GM23248 (cell line): ENCODE measurements around the gene TMEM106A. TPM values are rescaled to one million over a fixed set of nuclear protein-coding genes. Genes with fewer than 3 reads are reported as not detected.
"Not testable (repeated sequence)": the region's sequence is repeated elsewhere in the genome, so short reads cannot be mapped to it uniquely, and the experiment has no call there.

ENCODE experiments used
- DNase-seq: peaks from one replicate; pipeline ENCODE4 v3.0.0-alpha.2; 2015
- H2AFZ ChIP-seq: fragments of 200-600 bp; sonication (generic); 2 replicates; pipeline ENCODE4 v1.6.1; 2016; ENCODE audit warnings: antibody characterized with exemption
- H3F3A ChIP-seq: fragments of 200-600 bp; sonication (generic); 2 replicates; pipeline ENCODE4 v1.6.1; 2016; ENCODE audit warnings: mild to moderate bottlenecking, antibody characterized with exemption, mixed run types; ENCODE audit not compliant: insufficient read depth
- H3K27ac ChIP-seq: fragments of 200-600 bp; sonication (generic); 2 replicates; pipeline ENCODE4 v1.5.1; 2016; ENCODE audit warnings: mild to moderate bottlenecking
- H3K27me3 ChIP-seq: fragments of 200-600 bp; sonication (generic); replicated peaks from 2 replicates; pipeline ENCODE4 v1.6.1; 2016; ENCODE audit warnings: mild to moderate bottlenecking; ENCODE audit not compliant: insufficient read depth
- H3K36me3 ChIP-seq: fragments of 200-600 bp; sonication (generic); 2 replicates; pipeline ENCODE4 v1.6.1; 2016; ENCODE audit warnings: low read depth, mild to moderate bottlenecking
- H3K4me1 ChIP-seq: fragments of 200-600 bp; sonication (generic); 2 replicates; pipeline ENCODE4 v1.6.1; 2016; ENCODE audit warnings: mild to moderate bottlenecking; ENCODE audit not compliant: insufficient read depth
- H3K4me2 ChIP-seq: fragments of 200-600 bp; sonication (generic); one replicate; pipeline ENCODE4 v1.6.1; 2016; ENCODE audit warnings: mild to moderate bottlenecking; ENCODE audit not compliant: unreplicated experiment
- H3K4me3 ChIP-seq: fragments of 200-600 bp; sonication (generic); 2 replicates; pipeline ENCODE4 v1.5.1; 2016; ENCODE audit warnings: mild to moderate bottlenecking
- H3K79me2 ChIP-seq: fragments of 200-600 bp; sonication (generic); 2 replicates; pipeline ENCODE4 v1.6.1; 2016; ENCODE audit warnings: mild to moderate bottlenecking; ENCODE audit not compliant: insufficient read depth
- H3K9ac ChIP-seq: fragments of 200-600 bp; sonication (generic); 2 replicates; pipeline ENCODE4 v1.6.1; 2016; ENCODE audit warnings: mild to moderate bottlenecking
- H3K9me2 ChIP-seq: fragments of 200-600 bp; sonication (generic); 2 replicates; pipeline ENCODE4 v1.6.1; 2016; ENCODE audit warnings: mixed run types, mild to moderate bottlenecking, moderate library complexity; ENCODE audit not compliant: insufficient read depth
- H3K9me3 ChIP-seq: fragments of 200-600 bp; sonication (generic); one replicate; pipeline ENCODE4 v1.6.1; 2017; ENCODE audit warnings: low read depth
- H4K20me1 ChIP-seq: fragments of 200-600 bp; sonication (generic); 2 replicates; pipeline ENCODE4 v1.6.0; 2016; ENCODE audit not compliant: insufficient read depth
- WGBS, 2 experiments: methylation state at CpG; one replicate each; pipeline ENCODE4 v1.1.6; 2015 to 2017; ENCODE audit warnings: low lambda C conversion rate in 2 of 2, low coverage in 1 of 2; ENCODE audit errors: missing lambda C conversion rate in 2 of 2; 5-methylcytosine and 5-hydroxymethylcytosine counted together
- in situ Hi-C: fragments of 300-500 bp; cut with MboI; formaldehyde crosslinking; loops from 2 replicates; pipeline ENCODE4 v1.15.0; 2020
- polyA plus RNA-seq: library from polyadenylated mRNA; unstranded; fragments of >200 nt; fragmentation: Nextera tagmentation; extraction: Ambion mirVana; gene quantifications from 2 replicates; pipeline ENCODE4 v1.2.1, GENCODE V29; 2016
- small RNA-seq: library from RNA; depleted of rRNA; stranded (forward); fragments of <200 nt; gene quantifications from one replicate; pipeline ENCODE3, GENCODE V24; 2014; ENCODE audit warnings: low read depth, low replicate concordance
- total RNA-seq: library from RNA; depleted of rRNA; stranded (reverse); fragments of >200 nt; shearing (Covaris generic); gene quantifications from 2 replicates; pipeline ENCODE4 v1.2.3, GENCODE V29; 2014; rRNA removed

The TMEM106A gene
- total and polyA plus RNA-seq, 2 experiments from 2014 or later: 5.9 to 10.2 TPM

DNA sequence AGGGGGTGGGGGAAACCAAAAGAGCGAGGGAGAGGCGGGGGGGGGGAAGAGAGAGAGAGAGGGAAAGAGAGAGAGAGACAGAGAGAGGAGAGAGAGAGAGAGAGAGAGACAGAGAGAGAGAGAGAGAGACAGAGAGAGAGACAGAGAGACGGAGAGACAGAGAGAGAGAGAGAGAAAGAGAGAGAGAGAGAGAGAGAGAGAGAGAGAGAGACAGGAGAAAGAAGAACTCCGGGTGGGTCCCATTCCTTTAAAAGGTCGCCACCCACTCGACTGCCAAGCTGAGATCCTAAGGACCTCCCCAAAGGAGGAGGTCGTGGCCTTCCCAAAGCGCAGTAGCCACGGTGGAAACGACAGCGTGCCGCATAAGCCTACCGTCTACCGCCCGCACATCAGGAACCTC, 21.6 kb downstream of the TMEM106A start:
- H2AFZ ChIP-seq, H3K4me1 ChIP-seq, H3K27ac ChIP-seq, H3K4me3 ChIP-seq, H3K27me3 ChIP-seq, H3K79me2 ChIP-seq, H3K9ac ChIP-seq, H3K9me3 ChIP-seq, in situ Hi-C loops, H3K9me2 ChIP-seq, H3K36me3 ChIP-seq, H3F3A ChIP-seq, H3K4me2 ChIP-seq, H4K20me1 ChIP-seq, DNase-seq: not testable (repeated sequence)
- WGBS, 2 experiments: 2 to 21% methylated on average over 4 to 5 of the region's 15 CpGs

DNA sequence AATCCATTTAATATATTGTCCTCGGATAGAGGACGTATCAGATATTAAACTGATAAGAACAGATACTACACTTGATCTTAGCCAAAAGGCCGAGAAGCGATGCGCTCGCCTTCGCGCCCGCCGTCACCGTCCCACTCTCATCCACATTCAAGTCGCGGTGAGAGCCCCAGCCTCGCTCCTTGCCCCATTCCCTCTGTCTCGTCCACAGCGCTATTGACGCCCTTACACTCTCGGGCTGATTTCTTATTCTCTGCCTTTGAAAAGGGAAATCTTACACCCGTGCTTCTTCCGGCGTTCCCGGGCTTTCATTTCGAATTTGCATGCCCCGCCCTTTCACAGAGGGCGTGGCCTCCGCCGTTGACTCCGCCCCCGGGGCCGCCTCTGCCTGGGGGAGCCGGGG, 22.2 kb downstream of the TMEM106A start, which contains the start of gene RNU2-1:
Gene RNU2-1 (minus strand): TSS at position 101 of the 400 bp plus-strand sequence.
- H3K36me3 ChIP-seq, H3K4me3 ChIP-seq, H3K9me3 ChIP-seq, H3K27ac ChIP-seq, H3K4me1 ChIP-seq, H3K9ac ChIP-seq, DNase-seq, H3K27me3 ChIP-seq, H3K4me2 ChIP-seq, H2AFZ ChIP-seq, in situ Hi-C loops, H4K20me1 ChIP-seq, H3K9me2 ChIP-seq, H3F3A ChIP-seq, H3K79me2 ChIP-seq: not testable (repeated sequence)
- no CpG with 5 or more reads among the region's 31 CpGs for WGBS, 2 experiments

DNA sequence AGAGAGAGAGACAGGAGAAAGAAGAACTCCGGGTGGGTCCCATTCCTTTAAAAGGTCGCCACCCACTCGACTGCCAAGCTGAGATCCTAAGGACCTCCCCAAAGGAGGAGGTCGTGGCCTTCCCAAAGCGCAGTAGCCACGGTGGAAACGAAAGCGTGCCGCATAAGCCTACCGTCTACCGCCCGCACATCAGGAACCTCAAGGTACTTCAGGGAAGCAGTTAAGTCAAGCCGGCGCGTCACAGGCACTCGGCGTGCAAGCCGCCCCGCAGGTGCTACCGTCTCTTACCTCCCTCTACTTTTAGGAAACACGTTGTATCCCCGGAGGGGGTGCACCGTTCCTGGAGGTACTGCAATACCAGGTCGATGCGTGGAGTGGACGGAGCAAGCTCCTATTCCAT, 27.9 kb downstream of the TMEM106A start:
- WGBS, 2 experiments: no CpG with 5 or more reads among the region's 26 CpGs
- H3K9me2 ChIP-seq, H3K9ac ChIP-seq, H3K27ac ChIP-seq, H3K36me3 ChIP-seq, H3K79me2 ChIP-seq, H2AFZ ChIP-seq, H3K9me3 ChIP-seq, H3K4me3 ChIP-seq, H3K4me1 ChIP-seq, H3K27me3 ChIP-seq, in situ Hi-C loops, H3K4me2 ChIP-seq, DNase-seq, H4K20me1 ChIP-seq, H3F3A ChIP-seq: not testable (repeated sequence)

GRCh38 chr17:43240596-43241352, 29.1 kb downstream of the TMEM106A start:
- H3K4me1 ChIP-seq, H3K9me3 ChIP-seq, H3F3A ChIP-seq, H3K4me2 ChIP-seq, H3K9me2 ChIP-seq, H2AFZ ChIP-seq, H4K20me1 ChIP-seq, H3K9ac ChIP-seq, DNase-seq, H3K27ac ChIP-seq, H3K79me2 ChIP-seq, H3K4me3 ChIP-seq, H3K27me3 ChIP-seq, in situ Hi-C loops, H3K36me3 ChIP-seq: not testable (repeated sequence)
- no CpG with 5 or more reads among the region's 34 CpGs for WGBS, 2 experiments

DNA sequence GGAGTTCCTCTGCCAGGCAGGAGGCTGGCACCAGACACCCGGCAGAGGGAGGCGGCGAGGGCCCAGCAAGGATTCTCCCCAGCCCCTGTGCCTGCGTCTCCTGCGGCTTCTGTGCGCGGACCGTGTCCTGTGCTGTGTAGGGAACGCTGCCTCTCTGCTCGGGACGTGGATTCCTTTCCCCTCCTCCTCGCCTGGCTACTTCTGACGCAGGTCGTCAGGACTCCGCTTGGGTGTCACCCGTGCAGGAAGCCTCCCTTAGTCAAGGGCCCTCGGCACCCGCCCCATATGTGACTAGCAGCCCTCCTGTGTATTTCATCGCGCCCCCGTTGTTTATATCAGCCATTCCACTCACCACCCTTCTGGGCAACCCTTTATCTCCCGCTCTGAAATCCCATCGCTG, 34.8 kb downstream of the TMEM106A start:
- H4K20me1 ChIP-seq, H3K36me3 ChIP-seq, H3K79me2 ChIP-seq, DNase-seq, H3K9me3 ChIP-seq, H3K9me2 ChIP-seq, H3K9ac ChIP-seq, H2AFZ ChIP-seq, H3K4me2 ChIP-seq, H3K4me1 ChIP-seq, H3K27me3 ChIP-seq, H3K27ac ChIP-seq, H3F3A ChIP-seq, H3K4me3 ChIP-seq, in situ Hi-C loops: not testable (repeated sequence)
- 6 to 7% methylated on average over 18 to 20 of the region's 23 CpGs for WGBS, 2 experiments

Small RNA genes within 50 kb of the gene (small RNA-seq; reads per million reads assigned to genes)
- gene AC060780.2: not detected
- gene AC060780.3: not detected
- gene RF00004: not detected
- not detected for gene RNU2-1

Other genes with a start within 250 kb of the TMEM106A start
- gene AARSD1, start 247.4 kb upstream of the TMEM106A start, total RNA-seq: 18.1 and 24.9 TPM in 2 replicates
- 37.5 and 46.1 TPM in 2 replicates for gene AARSD1, start 247.4 kb upstream of the TMEM106A start, polyA plus RNA-seq
- not detected in 2 replicates for gene PTGES3L, start 231.8 kb upstream of the TMEM106A start, total RNA-seq
- gene PTGES3L, start 231.8 kb upstream of the TMEM106A start, polyA plus RNA-seq: 0.62 and 0.90 TPM in 2 replicates
- 6.4 and 8.0 TPM in 2 replicates for gene RUNDC1, start 231.3 kb upstream of the TMEM106A start, total RNA-seq
- gene RUNDC1, start 231.3 kb upstream of the TMEM106A start, polyA plus RNA-seq: 7.6 and 9.3 TPM in 2 replicates
- gene RPL27, start 213.5 kb upstream of the TMEM106A start, total RNA-seq: 928 and 1,286 TPM in 2 replicates
- 1,038 and 1,095 TPM in 2 replicates for gene RPL27, start 213.5 kb upstream of the TMEM106A start, polyA plus RNA-seq
- 21.8 and 27.7 TPM in 2 replicates for gene IFI35, start 205.1 kb upstream of the TMEM106A start, total RNA-seq
- gene IFI35, start 205.1 kb upstream of the TMEM106A start, polyA plus RNA-seq: 23.3 and 27.6 TPM in 2 replicates
- 215 and 238 TPM in 2 replicates for gene VAT1, start 189.5 kb upstream of the TMEM106A start, total RNA-seq
- gene VAT1, start 189.5 kb upstream of the TMEM106A start, polyA plus RNA-seq: 223 and 243 TPM in 2 replicates
- gene RND2, start 186.6 kb upstream of the TMEM106A start, total RNA-seq: 0.11 TPM in 1 of 2 replicates, not detected in the other
- gene RND2, start 186.6 kb upstream of the TMEM106A start, polyA plus RNA-seq: 0.18 and 0.30 TPM in 2 replicates
- gene BRCA1, start 86.5 kb upstream of the TMEM106A start, total RNA-seq: 13.6 and 21.6 TPM in 2 replicates
- 11.7 and 12.7 TPM in 2 replicates for gene BRCA1, start 86.5 kb upstream of the TMEM106A start, polyA plus RNA-seq
- gene NBR1, start 40.7 kb upstream of the TMEM106A start, total RNA-seq: 109 and 121 TPM in 2 replicates
- 71.5 and 71.6 TPM in 2 replicates for gene NBR1, start 40.7 kb upstream of the TMEM106A start, polyA plus RNA-seq
- gene CCDC200, start 16.7 kb downstream of the TMEM106A start, total RNA-seq: not detected in 2 replicates
- gene CCDC200, start 16.7 kb downstream of the TMEM106A start, polyA plus RNA-seq: 0.37 and 0.70 TPM in 2 replicates
- not detected in 2 replicates for gene RNU2-1, start 22.1 kb downstream of the TMEM106A start, total RNA-seq
- gene RNU2-1, start 22.1 kb downstream of the TMEM106A start, polyA plus RNA-seq: 3.7 and 5.0 TPM in 2 replicates
- 23.0 and 27.8 TPM in 2 replicates for gene ARL4D, start 187.1 kb downstream of the TMEM106A start, total RNA-seq
- gene ARL4D, start 187.1 kb downstream of the TMEM106A start, polyA plus RNA-seq: 49.4 and 50.4 TPM in 2 replicates